ENCODE results near the gene MARCHF3.

DNA sequence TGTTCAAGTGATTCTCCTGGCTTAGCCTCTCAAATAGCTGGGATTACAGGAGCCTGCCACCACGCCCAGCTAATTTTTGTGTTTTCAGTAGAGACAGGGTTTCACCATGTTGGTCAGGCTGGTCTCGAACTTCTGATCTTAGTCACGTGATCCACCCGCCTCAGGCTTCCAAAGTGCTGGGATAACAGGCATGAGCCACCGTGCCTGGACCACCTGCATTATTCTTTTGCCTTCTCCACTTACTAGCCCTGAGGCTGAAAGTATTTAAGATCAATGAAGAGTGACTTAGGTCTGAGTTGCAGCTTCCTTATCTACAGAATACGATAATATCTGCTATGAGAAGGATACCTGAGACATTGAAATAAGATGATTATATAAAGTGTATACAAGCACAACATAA lies 129.6 kb downstream of the MARCHF3 start:
- TF ChIP-seq, protein P1, sequence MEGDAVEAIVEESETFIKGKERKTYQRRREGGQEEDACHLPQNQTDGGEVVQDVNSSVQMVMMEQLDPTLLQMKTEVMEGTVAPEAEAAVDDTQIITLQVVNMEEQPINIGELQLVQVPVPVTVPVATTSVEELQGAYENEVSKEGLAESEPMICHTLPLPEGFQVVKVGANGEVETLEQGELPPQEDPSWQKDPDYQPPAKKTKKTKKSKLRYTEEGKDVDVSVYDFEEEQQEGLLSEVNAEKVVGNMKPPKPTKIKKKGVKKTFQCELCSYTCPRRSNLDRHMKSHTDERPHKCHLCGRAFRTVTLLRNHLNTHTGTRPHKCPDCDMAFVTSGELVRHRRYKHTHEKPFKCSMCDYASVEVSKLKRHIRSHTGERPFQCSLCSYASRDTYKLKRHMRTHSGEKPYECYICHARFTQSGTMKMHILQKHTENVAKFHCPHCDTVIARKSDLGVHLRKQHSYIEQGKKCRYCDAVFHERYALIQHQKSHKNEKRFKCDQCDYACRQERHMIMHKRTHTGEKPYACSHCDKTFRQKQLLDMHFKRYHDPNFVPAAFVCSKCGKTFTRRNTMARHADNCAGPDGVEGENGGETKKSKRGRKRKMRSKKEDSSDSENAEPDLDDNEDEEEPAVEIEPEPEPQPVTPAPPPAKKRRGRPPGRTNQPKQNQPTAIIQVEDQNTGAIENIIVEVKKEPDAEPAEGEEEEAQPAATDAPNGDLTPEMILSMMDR (IDR thresholded peaks at IDR 0.05) = no peak
- TF ChIP-seq POLR2A (IDR thresholded peaks at IDR 0.05) = no peak
